Colon (tissue), 2 donors: Measurements from ENCODE around the gene OAT.

Source experiments
- FAIRE-seq: peaks from 2 replicates; lab custom pipeline; 2012; peaks lifted over from hg19 to GRCh38; lab: Jason Lieb, UNC
- donor health status: control.
- donor health status: control.

The OAT gene

DNA sequence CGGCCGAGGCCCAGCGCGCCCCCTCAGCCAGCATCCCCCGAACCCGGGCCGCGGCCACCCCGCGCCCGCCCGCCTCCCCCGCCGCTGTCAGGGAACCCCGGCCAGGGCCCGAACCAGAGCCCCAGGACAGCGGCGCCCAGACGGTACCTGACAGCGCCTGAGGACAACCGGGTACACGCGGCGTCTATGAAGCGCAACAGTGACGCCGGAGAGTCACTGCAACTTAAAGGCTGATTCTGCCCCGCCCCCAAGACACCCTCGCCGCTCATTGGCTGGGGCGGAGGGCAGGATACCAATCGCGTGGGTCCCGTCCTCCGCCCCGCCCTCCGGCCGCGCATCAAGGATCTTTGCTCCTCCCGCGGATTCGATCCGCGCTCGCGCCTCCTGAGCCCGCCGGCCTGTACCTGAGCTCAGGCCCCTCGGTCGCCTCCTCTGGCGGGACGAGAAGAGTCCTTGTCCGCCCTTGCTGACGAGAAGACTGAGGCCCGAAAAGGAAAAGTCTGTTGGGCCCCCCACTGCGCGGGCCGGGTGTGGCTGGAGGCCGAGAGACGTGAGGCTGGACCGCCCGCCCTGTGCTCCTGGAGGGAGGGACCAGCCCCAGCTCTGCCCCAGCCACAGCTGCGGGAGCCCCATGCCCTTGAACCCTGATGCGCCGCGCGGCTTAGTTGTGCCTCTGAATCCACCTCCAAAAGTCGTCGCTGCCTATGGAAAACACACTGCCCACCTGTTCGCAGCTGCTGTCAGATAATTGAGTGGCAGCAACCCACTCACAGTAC lies at the start of gene OAT:
Gene OAT (minus strand): TSS at position 198 of the 776 bp plus-strand sequence. CDS start 6,752 bp downstream, outside the sequence.
- no peak for FAIRE-seq

DNA sequence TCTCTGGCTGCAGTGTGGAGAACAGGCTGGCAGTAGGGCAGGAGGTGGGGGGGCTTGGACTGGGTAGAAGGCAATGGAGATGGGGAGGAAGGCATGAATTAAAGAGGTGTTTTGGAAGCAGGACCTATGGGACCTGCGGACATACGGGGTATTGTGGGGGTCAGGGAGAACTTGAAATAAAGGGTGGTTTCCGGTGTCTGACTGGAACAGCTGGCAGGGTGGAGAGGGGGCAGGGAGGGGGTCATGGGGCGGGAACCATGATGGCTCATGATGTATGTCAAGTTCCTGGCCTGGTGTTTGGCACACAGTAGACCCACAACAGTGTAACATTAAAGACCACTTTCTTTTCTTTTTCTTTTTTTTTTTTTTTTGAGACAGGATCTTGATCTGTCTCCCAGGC lies 48.4 kb upstream of the OAT start:
- FAIRE-seq, result no peak

DNA sequence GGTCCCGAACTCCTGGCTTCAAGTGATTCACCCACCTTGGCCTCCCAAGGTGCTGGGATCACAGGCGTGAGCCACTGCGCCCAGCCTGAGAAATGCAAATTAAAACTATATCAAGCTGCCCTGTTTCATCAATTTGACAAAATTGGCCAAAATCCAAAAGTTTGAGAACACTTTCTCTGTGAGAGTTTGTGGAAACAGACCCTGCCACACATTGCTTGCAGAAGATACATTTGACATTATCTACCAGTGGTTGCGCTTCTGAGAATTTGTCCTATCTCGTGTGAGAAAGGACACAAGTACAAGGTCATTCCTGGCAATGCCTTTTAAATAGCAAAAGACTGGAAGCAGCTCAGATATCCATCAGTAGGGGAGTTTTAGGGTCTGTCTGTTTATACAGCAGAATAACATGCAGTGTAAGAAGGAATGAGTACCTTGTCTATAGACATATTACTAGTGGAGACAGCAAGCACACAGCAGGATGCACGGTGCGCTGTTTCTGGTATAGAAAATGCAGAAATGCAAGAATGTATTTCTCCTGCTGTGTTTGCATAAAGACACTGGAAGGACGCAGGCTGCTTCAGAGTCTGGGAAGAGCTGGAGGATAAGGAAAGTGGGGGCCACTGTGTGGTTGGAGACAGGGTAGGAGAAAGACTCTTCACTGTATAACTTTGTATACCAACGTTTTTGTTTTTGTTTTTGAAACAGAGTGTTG lies 47.2 kb upstream of the OAT start:
- FAIRE-seq, result no peak

DNA sequence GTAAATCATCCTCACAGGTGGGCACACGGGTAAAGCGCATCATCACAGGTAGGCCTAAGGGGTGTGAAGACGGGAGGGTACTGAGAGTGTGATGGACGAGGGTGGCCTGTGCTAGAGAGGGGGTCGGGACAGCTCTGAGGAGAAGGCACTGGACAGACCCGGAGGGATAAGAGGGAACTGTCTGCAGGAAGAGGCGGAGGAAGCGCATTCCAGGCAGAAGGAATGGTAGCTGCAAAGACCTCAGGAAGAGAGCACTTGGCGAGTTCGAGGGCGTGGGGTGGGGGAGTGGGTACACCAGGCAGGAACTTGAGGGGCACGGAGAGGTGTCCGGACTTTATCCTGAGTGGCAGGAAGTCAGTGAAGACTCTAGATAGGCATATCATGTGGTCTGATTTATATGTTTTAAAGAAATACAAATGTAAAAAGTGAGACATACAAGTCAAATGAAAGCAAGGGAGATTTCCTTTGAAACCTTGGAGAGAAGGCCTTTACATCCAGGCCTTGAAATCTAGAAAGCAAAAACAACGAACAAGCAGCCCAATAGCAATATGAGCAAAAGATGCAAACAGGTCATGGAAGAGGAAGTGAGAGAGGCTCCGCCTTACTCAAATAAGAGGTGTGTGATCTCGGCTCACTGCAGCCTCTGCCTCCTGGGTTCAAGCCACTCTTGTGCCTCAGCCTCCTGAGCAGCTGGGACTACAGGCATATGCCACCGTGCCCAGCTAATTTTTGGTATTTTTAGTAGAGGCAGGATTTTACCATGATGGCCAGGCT lies 46.5 kb upstream of the OAT start:
- no peak for FAIRE-seq

DNA sequence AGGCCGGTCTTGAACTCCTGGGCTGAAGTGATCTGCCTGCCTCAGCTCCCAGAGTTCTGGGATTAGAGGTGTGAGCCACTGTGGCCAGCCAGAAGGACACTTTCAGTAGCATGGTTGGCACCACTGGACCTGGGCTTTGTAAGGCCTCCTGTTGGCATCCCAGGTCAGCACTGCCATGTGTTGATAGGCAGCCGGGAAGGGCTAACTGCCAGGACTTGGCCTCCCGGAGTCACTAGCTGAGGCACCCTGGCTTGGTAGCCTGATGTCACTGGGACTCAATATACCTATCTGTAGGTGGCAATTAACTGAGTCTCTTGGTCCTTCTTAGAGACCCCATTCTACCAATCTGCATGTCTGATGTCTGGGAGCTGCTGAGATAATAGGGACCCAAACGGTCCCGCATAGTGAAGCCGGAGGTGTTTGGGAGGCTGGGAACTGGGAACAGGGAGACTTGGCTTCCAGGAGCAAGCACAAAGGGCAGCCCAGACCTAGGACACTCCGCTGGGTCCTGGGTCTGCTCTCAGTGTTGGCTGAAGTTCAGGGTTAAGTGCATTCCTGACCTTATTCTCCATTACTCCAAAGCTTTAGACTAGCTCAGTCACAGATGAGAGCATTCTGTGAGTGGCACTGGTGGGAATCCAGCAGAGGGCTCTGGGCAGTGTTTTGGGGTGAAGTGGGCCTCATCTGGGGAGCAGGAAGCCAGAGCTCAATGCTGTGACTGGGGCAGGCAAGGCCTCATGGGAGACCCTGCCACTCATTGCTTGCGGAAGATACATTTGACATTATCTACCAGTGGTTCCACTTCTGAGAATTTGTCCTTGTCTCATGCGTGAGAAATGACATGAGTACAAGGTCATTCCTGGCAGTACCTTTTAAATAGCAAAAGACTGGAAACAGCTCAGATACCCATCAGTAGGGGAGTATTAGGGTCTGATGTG lies 45.6 kb upstream of the OAT start:
- FAIRE-seq, result no peak

DNA sequence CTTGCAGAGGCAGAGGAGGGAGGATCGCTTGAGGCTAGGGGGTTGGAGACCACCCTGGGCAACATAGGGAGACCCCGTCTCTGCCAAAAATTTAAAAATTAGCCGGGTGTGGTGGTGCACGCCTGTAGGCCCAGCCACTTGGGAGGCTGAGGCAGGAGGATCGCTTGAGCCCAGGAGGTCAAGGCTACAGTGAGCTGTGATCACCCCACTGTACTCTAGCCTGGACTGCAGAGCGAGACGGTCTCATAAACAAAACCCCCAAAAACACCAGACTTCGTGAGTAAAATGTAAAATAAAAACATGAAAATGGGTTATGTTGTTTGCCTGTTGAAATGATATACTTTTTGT lies 43.6 kb upstream of the OAT start:
- FAIRE-seq, result no peak

DNA sequence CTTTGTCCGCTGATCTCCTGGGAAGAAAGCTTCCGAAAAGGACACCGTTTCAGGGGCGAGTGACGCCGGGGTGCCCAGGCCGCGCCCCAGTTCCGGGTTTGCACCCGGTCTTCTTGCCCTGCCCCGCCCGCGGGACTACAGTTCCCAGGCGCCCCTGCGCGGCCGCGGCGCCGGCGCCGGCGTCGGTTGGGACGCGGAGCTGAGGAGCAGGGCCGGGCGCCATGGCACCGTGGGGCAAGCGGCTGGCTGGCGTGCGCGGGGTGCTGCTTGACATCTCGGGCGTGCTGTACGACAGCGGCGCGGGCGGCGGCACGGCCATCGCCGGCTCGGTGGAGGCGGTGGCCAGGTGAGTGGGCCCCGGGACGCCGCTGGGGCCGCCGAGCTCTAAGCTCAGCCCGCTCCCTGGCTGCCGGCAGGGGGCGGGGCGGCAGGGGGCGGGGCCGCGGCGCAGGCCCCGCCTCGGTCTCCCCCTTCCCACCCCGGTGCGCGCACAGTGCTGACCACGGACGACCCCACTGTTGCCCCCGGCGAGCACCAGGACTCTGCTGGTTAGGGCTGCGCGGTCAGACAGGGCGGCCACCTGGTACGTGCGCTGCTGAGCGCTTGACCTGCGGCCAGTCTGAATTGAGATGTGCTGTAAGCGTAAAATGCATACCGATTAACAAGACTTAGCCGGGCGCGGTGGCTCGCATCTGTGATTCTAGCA lies 43.1 kb upstream of the OAT start, which contains the start of gene LHPP:
Gene LHPP (plus strand): TSS at position 182 of the 706 bp plus-strand sequence. CDS start 40 bp downstream, at position 222.
- FAIRE-seq, result no peak

DNA sequence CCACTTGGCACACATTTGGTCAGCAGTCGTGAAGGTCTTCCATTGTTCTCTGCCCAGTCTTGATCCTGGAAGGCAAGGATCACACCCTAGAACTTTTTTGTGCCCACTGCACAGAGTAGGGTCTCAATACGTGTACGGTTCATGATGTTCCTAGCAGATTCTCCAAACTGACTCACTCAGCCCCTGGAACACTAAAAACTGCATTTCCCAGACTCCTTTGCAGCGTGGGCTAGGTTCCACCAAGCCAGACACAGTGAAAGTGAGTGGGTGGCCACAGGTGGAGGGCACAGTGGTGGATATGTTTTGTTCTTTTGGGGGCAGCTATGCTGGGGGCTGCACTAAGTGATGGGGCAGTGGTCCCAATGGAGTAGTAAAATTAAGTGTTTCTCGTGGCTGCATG lies 41.4 kb upstream of the OAT start:
- no peak for FAIRE-seq

DNA sequence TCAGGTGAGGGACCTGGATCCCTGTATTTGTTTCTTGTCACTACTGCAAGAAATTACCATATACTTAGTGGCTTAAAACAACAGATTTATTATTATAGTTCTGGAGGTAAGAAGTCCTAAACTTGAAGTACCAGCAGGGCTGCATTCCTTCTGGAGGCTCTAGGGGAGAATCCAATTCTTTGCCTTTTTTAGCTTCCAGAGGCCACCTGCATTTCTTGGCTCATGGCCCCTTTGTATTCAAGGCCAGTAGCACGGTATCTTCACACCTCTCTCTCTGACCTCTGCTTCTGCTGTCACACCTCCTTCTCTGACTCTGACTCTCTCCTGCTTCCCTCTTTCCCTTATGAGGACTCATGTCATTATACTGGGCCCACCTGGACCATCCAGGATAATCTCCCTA lies 40.7 kb upstream of the OAT start:
- no peak for FAIRE-seq

DNA sequence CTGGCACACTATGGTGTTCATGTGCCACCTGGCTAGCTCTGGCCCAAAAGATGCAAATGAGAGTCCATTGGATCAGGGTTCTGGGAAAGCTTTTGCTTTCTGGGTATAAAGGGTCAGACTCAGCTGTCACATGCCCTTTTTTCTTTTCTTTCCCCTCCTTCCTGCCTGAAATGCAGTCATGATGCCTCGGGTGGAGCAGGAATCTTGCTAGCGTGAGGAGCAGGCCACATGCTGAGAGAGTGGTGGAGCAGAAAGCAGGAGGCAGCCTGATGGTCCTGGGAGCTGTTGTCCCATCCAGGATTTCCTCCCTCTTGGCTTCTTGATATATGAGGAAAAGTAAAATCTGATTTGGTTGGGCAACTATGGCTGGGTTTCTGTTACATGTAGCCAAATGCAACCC lies 40.2 kb upstream of the OAT start:
- FAIRE-seq, result no peak

DNA sequence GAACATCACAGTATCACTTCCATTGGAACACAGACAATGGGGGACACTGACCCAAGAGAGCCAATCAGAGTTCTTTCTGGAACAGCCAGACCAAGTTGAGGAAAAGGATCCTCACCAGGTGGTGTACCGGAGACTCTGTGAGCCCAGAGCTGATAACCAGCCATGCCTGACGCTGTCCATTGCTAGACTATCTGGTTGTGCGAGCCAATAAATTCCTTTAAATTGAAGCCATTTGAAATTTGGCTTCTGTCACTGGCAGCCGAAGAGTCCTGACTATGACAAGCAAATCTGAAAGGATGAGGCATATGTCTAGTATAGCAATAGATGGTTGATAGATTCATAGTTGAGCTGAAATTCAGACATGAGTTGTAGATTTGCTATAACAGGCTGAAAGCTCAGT lies 39.8 kb upstream of the OAT start:
- no peak for FAIRE-seq

DNA sequence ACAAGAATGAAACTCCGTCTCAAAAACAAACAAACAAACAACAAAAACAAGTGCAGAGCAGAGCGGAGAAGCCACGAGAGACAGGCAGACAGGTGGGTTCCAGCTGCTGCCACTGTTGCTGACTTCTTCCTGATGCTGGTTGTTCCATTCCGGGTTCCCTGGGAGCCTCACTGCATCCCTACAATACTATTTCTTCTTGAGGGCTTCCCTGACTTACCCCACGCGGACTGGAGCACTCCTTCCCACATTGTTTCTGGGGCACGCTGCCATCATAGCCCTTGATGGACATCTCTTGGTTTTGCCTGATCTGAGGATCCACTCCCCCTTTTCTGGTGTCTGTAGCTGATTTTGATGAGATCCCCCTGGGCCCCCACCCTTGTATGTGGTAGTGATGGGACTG lies 36.7 kb upstream of the OAT start:
- FAIRE-seq, result no peak

DNA sequence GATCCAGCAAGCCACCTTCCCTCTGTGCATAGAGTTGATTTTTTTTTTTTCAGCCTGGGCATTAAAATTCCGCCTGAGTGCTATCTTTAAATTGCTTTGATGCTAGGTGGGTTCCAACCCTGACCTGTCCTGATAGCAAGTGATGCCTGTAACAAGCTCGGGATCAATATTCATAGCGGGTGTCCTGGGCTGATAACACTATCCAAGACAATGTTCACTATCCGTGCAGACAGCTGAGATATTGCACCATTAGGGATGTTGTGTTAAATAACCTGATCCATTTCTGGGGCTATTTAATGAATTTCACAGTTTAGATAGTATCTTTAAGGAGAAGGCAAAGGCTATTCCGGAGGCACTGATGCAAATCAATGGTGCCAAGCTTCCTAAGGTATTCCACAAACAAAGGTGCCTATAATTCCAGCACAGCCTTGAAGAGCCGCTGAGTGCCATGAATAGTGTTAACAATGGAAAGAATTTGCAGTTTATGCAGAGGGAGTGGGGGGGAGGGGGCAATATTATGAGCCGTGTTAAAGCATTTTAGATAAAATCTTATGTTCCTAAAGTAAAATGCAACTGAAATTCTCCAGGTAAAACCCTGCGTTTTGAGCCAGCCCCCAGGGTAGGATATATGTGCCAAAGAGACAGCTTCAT lies 35.4 kb upstream of the OAT start:
- FAIRE-seq, result no peak

DNA sequence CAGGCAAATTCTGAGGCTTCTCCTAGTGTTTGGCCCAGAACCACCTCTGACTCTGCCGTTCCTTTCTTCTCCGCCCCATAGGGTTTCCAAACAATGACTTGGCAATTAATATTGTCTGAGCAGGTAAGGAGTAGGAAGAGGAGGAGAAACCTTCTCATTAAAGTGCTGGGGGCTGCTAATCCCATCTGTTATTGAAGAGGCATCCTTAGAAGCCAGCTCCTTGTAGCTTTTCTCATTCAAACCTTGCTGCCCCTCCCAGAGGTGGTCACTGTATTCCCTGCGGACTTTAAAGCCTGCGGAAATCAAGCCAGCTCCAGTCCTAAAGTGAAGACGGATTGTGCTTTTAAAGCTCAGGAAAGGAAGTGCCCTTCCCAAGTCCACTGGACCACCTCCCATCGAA lies 32.6 kb upstream of the OAT start:
- no peak for FAIRE-seq

DNA sequence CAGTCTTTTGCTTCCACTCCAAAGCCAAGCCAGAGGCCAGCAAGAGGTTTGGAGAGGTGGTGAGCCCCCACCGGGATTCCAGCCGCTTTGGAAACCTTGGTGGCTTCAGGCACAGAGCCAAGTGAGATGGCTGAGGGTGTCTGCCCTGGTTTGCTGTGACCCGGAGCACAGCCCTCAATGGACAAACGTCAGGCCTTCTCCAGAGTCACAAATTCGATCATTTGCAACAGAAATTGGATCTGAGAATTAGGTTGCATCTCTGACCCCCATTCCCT lies 32.0 kb upstream of the OAT start:
- FAIRE-seq, result no peak

DNA sequence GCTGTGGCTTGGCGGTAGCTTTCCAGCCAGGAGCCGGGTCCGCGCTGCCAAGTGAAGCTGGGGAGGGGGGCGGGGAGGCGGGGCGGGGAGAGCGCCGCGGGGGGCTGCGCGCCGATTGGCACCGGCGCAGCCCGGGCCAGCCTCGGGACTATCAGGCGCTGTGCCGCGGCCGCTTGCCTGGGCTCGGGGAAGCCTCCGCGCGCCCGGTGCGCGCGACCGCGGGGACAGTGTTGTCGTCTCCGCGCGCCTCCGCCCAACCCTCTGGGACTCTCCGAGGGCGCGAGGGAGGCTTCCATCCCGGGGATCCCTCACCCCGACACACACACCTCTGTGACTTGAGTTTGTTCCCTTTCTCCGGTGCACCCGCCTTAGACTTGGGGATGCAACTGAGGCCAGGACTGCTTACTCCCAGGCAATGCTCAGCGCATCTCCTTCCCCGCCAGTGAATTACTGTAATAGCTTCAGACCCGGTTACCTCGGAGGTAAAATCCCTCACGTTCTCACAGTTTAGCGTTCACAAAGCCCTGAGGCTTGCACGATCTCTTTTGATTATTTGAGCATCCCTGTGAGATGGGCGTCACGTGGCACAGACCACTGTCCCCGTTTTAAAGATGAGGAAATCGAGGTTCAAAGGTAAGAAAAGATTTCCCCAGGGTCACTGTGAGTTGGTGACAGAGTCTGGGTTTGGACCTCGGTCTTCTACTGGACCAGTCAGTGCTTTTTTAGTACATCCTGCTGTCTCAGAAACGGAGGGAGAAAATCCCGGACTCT lies 31.5 kb upstream of the OAT start, which contains the start of gene NKX1-2:
Gene NKX1-2 (minus strand): TSS at position 24 of the 771 bp plus-strand sequence. CDS start 92 bp downstream, outside the sequence.
- FAIRE-seq, result no peak

DNA sequence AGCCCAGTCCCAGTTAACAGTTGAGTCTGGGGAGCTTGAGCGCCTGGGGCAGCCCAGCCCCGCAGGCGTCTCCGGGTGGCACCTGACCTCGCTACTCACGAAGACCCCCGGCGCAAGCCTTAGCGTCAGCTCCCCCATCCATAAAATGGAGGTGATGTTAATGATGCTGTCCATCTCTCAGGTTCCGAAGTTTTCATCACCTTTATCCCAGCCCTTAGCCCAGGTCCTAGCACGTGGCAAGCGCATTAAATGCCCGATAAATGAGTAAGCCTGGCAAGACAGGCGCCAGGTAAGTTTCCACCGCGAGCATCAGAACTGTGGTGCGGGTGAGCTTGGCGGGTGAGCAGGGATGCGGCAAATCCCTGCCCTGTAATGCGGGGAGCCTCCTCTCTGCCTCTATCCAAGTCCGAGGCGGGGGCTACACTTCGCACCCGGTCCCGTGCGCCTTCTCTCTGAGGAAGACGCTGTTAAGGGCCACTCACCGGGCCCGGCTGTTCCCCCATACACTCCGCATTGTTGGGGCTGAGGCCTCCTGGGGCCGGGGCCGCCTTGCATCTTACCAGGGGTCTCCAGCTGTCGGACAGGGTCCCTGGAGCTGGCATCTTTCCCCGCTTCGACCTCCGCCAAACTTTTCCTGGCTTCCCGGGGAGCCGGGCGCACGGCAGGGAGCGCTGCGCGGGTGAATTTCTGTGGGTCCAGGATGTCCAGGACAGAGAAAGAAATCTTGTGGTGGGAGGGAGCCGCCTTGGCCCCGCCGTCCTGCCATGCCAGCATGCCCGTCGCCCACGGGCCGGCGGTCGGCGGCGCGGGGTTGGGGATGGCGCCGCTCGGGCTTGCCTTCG lies 30.7 kb upstream of the OAT start:
- FAIRE-seq, result no peak

DNA sequence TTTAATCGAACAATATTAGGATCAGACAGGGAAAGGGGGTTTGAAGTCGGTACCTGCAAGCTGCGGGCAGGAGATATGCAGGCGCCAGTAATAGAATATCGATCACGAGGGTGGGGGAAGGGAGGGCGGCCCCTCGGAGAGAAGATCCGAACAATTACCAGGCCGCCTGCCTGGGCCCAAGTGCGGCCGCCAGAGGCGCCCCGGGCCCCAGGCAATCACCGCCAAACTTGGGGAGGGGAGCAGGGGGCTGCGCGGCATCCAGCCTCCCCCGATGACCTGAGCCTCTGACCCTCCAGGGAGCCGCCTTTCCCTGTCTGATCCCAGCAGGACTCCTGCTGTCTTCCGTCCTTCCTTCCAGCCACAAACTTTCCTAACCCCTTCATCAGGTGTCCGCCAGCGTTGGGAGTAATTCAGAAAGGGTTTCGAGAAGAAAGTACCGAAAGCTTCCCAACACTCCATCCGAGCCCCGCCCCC lies 30.0 kb upstream of the OAT start:
- no peak for FAIRE-seq
